ENCODE data around the gene MICAL1.
"Not testable (repeated sequence)": the region's sequence is repeated elsewhere in the genome, so short reads cannot be mapped to it uniquely, and the experiment has no call there.

Gene MICAL1

GRCh38 chr6:109474995-109475394 lies 19.4 kb upstream of the MICAL1 start:
- no peak for FAIRE-seq

- FAIRE-seq, result no peak
Observed at GRCh38 chr6:109473120-109473519, 17.5 kb upstream of the MICAL1 start.

GRCh38 chr6:109472132-109472995 lies 16.8 kb upstream of the MICAL1 start:
- FAIRE-seq, result no peak

GRCh38 chr6:109471105-109471810 lies 15.7 kb upstream of the MICAL1 start:
- no peak for FAIRE-seq

GRCh38 chr6:109469591-109470189 lies 14.1 kb upstream of the MICAL1 start:
- FAIRE-seq, result no peak

GRCh38 chr6:109467696-109468095 lies 12.1 kb upstream of the MICAL1 start:
- no peak for FAIRE-seq

GRCh38 chr6:109466212-109466923 lies 10.8 kb upstream of the MICAL1 start:
- no peak for FAIRE-seq

- FAIRE-seq, result no peak
Observed at GRCh38 chr6:109465772-109466171, 10.2 kb upstream of the MICAL1 start.

GRCh38 chr6:109461733-109462526 lies 6.4 kb upstream of the MICAL1 start:
- FAIRE-seq, result no peak

- not testable (repeated sequence) for FAIRE-seq
Observed at GRCh38 chr6:109461205-109461604, 5.6 kb upstream of the MICAL1 start.

- no peak for FAIRE-seq
Observed at GRCh38 chr6:109460161-109460829, 4.7 kb upstream of the MICAL1 start.

GRCh38 chr6:109458774-109459531 lies 3.4 kb upstream of the MICAL1 start:
- FAIRE-seq, result no peak

GRCh38 chr6:109457562-109457996 lies 2.0 kb upstream of the MICAL1 start:
- no peak for FAIRE-seq

GRCh38 chr6:109456710-109457561 lies 1.4 kb upstream of the MICAL1 start:
- FAIRE-seq, result no peak

GRCh38 chr6:109456111-109456583 lies 575 bp upstream of the MICAL1 start:
- no peak for FAIRE-seq

GRCh38 chr6:109454496-109455436 lies 806 bp downstream of the MICAL1 start:
- FAIRE-seq, result no peak

GRCh38 chr6:109453594-109454495 lies 1.7 kb downstream of the MICAL1 start:
- FAIRE-seq, result no peak

Measured in TTC549 (cell line).